PC-9 (cell line): ENCODE measurements around the gene KCNQ5.

Experiments
- CTCF ChIP-seq: fragments of 200-600 bp; sonication (generic); conservative IDR thresholded peaks from 2 replicates; pipeline ENCODE4 v1.6.1; 2017; ENCODE audit warnings: mixed run types, antibody characterized with exemption, mild to moderate bottlenecking, moderate library complexity
- EZH2 ChIP-seq: fragments of 200-600 bp; sonication (generic); IDR thresholded peaks from 2 replicates; pipeline ENCODE4 v1.8.0; 2017; ENCODE audit warnings: antibody characterized with exemption, low read depth

GRCh38 chr6:72728706-72729343 is 107.0 kb downstream of the KCNQ5 start:
- TF ChIP-seq CTCF = no peak
- no peak for TF ChIP-seq EZH2
